ENCODE data around the gene CACNA1D.

Gene CACNA1D

DNA sequence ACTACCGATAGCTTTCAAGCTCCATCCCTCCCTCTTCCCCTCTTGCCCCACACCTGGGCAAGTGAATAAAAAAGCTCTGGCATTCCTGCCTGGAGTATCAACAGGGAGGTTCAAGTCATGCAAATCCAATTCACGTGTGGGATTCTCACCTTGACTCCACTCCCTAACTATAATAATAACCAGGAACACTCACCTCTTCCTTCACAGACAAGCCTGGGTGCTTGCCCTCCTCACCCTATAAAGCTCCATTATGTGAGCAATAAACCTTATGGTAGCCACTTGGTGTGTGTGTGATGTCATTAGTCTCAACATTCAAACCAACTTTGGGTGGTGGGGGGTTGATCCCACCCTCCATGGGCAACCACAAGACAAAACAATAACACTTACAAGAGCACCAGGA lies 335.2 kb downstream of the CACNA1D start:
- Histone ChIP-seq H3K79me2 (ENCODE audit: low read length) (no peaks in the 10 kb centered on the region), H3K9ac (ENCODE audit: low read length) (no peak overlapping the region), H2AFZ (ENCODE audit: low read depth, low read length) (no peak overlapping the region), H3K4me3 (ENCODE audit: low read length) (no peak overlapping the region), H3K4me1 (ENCODE audit: low read length) (peaks cover 17% of the 10 kb centered on the region), H4K20me1 (ENCODE audit: insufficient read depth, low read length) (no peaks in the 10 kb centered on the region), H3K27ac (ENCODE audit: low read length) (no peak overlapping the region), H3K27me3 (ENCODE audit: low read depth, low read length) (no peaks in the 10 kb centered on the region), H3K4me2 (ENCODE audit: low read length) (no peak overlapping the region), H3K36me3 (replicated peaks; ENCODE audit: low read depth, low read length) (no peaks in the 10 kb centered on the region), H3K9me3 (ENCODE audit: insufficient read depth, low read length) (no peaks in the 10 kb centered on the region)
- TF ChIP-seq EZH2phosphoT487 (IDR thresholded peaks at IDR 0.05; ENCODE audit: low read depth) = no peak
- TF ChIP-seq, protein P1, sequence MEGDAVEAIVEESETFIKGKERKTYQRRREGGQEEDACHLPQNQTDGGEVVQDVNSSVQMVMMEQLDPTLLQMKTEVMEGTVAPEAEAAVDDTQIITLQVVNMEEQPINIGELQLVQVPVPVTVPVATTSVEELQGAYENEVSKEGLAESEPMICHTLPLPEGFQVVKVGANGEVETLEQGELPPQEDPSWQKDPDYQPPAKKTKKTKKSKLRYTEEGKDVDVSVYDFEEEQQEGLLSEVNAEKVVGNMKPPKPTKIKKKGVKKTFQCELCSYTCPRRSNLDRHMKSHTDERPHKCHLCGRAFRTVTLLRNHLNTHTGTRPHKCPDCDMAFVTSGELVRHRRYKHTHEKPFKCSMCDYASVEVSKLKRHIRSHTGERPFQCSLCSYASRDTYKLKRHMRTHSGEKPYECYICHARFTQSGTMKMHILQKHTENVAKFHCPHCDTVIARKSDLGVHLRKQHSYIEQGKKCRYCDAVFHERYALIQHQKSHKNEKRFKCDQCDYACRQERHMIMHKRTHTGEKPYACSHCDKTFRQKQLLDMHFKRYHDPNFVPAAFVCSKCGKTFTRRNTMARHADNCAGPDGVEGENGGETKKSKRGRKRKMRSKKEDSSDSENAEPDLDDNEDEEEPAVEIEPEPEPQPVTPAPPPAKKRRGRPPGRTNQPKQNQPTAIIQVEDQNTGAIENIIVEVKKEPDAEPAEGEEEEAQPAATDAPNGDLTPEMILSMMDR (IDR thresholded peaks at IDR 0.05; ENCODE audit: low read depth, low read length) = no peak

DNA sequence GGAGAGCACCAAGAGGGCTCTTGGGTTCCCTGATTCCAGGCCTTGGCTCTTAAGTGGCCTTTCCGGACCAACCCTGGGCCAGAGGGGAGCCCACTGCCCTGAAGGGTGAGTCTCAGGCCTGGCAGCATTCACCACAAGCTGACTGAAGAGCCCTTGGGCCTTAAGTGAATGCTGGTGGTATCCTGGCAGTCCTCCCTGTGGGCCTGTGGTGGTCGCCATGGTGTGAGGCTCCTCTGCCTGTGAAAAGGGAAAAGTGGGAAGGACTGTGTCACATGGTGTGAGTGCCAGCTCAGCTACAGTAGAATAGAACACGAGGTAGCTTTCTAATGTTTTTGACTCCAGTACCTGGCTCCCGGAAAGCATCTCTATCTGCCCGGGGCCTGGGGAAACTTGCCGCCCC lies 336.5 kb downstream of the CACNA1D start:
- H3K27ac ChIP-seq (ENCODE audit: low read length) = no peak overlapping the region
- H3K9ac ChIP-seq (ENCODE audit: low read length) = no peak overlapping the region
- H3K4me1 ChIP-seq (ENCODE audit: low read length) = peaks cover 8% of the 10 kb centered on the region
- no peak overlapping the region for H3K4me3 ChIP-seq (ENCODE audit: low read length)
- no peaks in the 10 kb centered on the region for H3K9me3 ChIP-seq (ENCODE audit: insufficient read depth, low read length)
- H4K20me1 ChIP-seq (ENCODE audit: insufficient read depth, low read length) = no peaks in the 10 kb centered on the region
- H3K27me3 ChIP-seq (ENCODE audit: low read depth, low read length) = no peaks in the 10 kb centered on the region
- H3K4me2 ChIP-seq (ENCODE audit: low read length) = no peak overlapping the region
- TF ChIP-seq, protein P1 (IDR thresholded peaks at IDR 0.05; ENCODE audit: low read depth, low read length) = no peak
- no peak for TF ChIP-seq EZH2phosphoT487 (IDR thresholded peaks at IDR 0.05; ENCODE audit: low read depth)
- H3K36me3 ChIP-seq (replicated peaks; ENCODE audit: low read depth, low read length) = no peaks in the 10 kb centered on the region
- H3K79me2 ChIP-seq (ENCODE audit: low read length) = no peaks in the 10 kb centered on the region
- no peak overlapping the region for H2AFZ ChIP-seq (ENCODE audit: low read depth, low read length)

DNA sequence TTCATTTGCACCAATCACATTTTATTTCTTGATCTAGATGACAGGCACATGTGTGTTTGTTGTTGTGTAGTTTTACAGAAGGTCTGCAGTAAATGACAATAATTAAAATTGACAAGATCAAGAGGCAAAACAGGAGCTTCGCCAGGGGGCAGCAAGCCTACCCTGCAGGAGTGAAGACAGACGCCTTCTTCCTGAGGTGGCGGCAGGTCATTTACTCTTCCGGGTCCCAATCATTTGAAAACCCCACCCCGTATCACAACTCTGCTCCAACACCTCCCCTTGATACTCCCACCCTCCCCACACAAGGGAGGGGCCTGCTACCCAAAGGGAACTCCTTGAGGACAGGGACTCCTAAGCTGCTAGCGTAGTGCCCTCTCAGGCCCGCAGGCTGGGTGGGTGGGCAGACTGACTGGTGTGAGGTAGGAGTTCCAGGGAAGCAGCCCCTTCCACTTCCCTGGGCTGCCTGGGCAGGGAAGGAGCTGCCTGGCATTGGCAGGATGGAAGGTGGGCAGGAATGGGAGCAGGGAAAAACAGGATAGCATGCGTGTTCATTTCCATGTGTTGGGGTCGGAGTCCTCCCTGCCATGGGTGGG lies 338.7 kb downstream of the CACNA1D start:
- Histone ChIP-seq H3K36me3 (replicated peaks; ENCODE audit: low read depth, low read length) (no peaks in the 10 kb centered on the region), H4K20me1 (ENCODE audit: insufficient read depth, low read length) (no peaks in the 10 kb centered on the region), H3K4me3 (ENCODE audit: low read length) (no peak overlapping the region), H3K9me3 (ENCODE audit: insufficient read depth, low read length) (no peaks in the 10 kb centered on the region), H3K4me1 (ENCODE audit: low read length) (no peaks in the 10 kb centered on the region), H2AFZ (ENCODE audit: low read depth, low read length) (no peak overlapping the region), H3K79me2 (ENCODE audit: low read length) (no peaks in the 10 kb centered on the region), H3K4me2 (ENCODE audit: low read length) (no peak overlapping the region), H3K9ac (ENCODE audit: low read length) (no peak overlapping the region), H3K27ac (ENCODE audit: low read length) (no peak overlapping the region), H3K27me3 (ENCODE audit: low read depth, low read length) (no peaks in the 10 kb centered on the region)
- TF ChIP-seq, protein P1 (IDR thresholded peaks at IDR 0.05; ENCODE audit: low read depth, low read length) = peak; percentile 12; the same call in 1 of the 2 replicates
- no peak for TF ChIP-seq EZH2phosphoT487 (IDR thresholded peaks at IDR 0.05; ENCODE audit: low read depth)

DNA sequence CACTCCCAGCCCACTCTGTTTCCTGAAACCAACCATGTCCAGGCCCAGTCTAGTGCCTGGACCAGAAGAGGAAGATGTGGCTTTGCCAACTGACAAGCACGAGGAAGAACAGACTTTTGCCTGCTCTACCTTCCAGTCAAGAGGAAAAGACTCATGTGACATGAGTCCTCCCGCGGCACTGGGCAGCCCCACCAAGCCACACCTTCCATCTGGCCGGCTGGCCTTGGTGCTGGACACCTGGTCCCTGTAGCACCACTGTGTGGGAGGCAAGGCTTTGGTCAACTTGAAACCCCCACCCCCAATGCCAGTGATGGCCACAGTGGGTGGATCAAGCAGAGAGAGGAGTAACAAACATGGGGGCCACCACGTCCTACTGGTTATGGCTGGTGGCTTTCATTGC lies 339.3 kb downstream of the CACNA1D start:
- H2AFZ ChIP-seq (ENCODE audit: low read depth, low read length) = no peak overlapping the region

More for the DNA sequence above, 339.3 kb downstream of the CACNA1D start:
- H3K36me3 ChIP-seq (replicated peaks; ENCODE audit: low read depth, low read length) = no peaks in the 10 kb centered on the region
- H3K4me1 ChIP-seq (ENCODE audit: low read length) = no peaks in the 10 kb centered on the region
- H3K4me3 ChIP-seq (ENCODE audit: low read length) = no peak overlapping the region
- H3K9me3 ChIP-seq (ENCODE audit: insufficient read depth, low read length) = no peaks in the 10 kb centered on the region
- H3K4me2 ChIP-seq (ENCODE audit: low read length) = no peak overlapping the region
- no peaks in the 10 kb centered on the region for H3K27me3 ChIP-seq (ENCODE audit: low read depth, low read length)
- TF ChIP-seq EZH2phosphoT487 (IDR thresholded peaks at IDR 0.05; ENCODE audit: low read depth) = no peak
- TF ChIP-seq, protein P1 (IDR thresholded peaks at IDR 0.05; ENCODE audit: low read depth, low read length) = no peak
- no peak overlapping the region for H3K27ac ChIP-seq (ENCODE audit: low read length)
- no peak overlapping the region for H3K9ac ChIP-seq (ENCODE audit: low read length)
- no peaks in the 10 kb centered on the region for H4K20me1 ChIP-seq (ENCODE audit: insufficient read depth, low read length)
- no peaks in the 10 kb centered on the region for H3K79me2 ChIP-seq (ENCODE audit: low read length)

All from OCI-LY3 (cell line).